K562 treated with DMSO at 1 percent for 24 hours (cell line): ENCODE measurements around the gene NEK6. TPM values are rescaled to one million over a fixed set of nuclear protein-coding genes. Genes with fewer than 3 reads are reported as not detected.

Experiments
- total RNA-seq: library from RNA; unstranded; fragments of 300-600 nt; gene quantifications from 2 replicates; pipeline ENCODE4 v1.2.3, GENCODE V29; 2022; ENCODE audit warnings: low read depth; ENCODE audit not compliant: insufficient read depth

NEK6 gene
- 8.0 and 8.2 TPM in 2 replicates for total RNA-seq

DNA sequence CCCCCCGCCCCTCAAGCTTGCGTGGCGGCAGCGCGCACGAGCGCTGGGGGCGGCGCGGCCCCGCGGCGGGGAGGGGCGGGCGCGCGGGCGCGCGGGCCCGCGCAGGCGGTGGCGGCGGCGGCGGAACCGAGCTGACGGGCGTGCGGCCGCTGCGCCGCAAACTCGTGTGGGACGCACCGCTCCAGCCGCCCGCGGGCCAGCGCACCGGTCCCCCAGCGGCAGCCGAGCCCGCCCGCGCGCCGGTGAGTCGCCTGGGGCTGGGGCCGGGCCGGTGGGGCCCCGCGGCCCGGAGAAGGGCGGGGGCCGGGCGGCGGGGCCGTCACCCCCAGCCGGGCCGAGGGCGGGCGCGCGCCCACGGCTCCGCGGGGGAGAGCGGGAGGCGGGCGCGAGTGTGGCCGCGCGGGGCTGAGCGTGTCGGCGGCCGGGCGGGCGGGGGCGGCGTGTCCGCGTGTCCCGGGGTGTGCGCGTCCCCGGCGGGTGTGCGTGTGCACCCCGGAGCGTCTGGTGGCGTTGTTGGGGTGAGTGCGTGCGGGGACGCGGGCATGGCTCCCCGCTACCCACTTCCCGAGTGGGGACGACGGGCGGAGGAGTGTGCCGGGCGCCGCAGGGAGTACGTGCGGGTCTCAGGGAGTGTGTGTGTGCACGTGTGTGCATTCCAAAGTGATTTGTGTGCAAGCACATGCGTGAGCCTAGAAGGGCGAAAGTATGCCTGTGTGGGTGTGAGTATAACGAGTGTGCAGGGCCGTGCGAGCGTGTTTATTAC lies at the start of gene NEK6:
Gene NEK6 (plus strand): TSS at position 106 of the 763 bp plus-strand sequence. CDS start 44,016 bp downstream, outside the sequence.

Other genes with a start within 250 kb of the NEK6 start
- gene LHX2, start 246.2 kb upstream of the NEK6 start, total RNA-seq = 1.4 TPM in 1 of 2 replicates, not detected in the other
- gene PSMB7, start 157.5 kb downstream of the NEK6 start, total RNA-seq = 350 and 374 TPM in 2 replicates
- not detected in 2 replicates for gene ADGRD2, start 192.5 kb downstream of the NEK6 start, total RNA-seq
- not detected in 2 replicates for gene NR5A1, start 249.4 kb downstream of the NEK6 start, total RNA-seq